ENCODE results near the gene KXD1. TPM values are rescaled to one million over a fixed set of nuclear protein-coding genes. Genes with fewer than 3 reads are reported as not detected.

Gene KXD1
- total RNA-seq, 1 donor from 2014 or later: 128 TPM

DNA sequence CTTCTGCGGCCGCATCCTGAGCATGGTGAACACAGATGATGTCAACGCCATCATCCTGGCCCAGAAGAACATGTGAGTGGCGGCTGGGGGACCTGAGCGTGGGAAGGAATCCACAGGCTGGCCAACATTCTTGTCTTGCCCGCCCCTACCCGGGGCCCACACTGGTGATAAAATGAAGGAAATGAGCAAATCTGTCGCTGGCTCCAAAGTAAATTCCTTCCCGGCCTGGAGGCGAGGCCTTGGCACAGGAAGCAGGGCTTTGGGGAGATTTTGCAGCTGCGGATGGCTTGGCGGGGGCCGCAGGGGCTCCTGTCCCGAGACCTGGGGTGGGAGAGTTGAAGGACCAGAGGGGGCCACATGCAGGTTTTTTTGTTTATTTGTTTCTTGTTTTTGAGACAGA is 4.4 kb downstream of the KXD1 start:
- TF ChIP-seq, protein P1, sequence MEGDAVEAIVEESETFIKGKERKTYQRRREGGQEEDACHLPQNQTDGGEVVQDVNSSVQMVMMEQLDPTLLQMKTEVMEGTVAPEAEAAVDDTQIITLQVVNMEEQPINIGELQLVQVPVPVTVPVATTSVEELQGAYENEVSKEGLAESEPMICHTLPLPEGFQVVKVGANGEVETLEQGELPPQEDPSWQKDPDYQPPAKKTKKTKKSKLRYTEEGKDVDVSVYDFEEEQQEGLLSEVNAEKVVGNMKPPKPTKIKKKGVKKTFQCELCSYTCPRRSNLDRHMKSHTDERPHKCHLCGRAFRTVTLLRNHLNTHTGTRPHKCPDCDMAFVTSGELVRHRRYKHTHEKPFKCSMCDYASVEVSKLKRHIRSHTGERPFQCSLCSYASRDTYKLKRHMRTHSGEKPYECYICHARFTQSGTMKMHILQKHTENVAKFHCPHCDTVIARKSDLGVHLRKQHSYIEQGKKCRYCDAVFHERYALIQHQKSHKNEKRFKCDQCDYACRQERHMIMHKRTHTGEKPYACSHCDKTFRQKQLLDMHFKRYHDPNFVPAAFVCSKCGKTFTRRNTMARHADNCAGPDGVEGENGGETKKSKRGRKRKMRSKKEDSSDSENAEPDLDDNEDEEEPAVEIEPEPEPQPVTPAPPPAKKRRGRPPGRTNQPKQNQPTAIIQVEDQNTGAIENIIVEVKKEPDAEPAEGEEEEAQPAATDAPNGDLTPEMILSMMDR (conservative IDR thresholded peaks at IDR 0.05; ENCODE audit: low read depth, low read length): no peak
- no peak overlapping the region for H3K4me3 ChIP-seq (ENCODE audit: low read depth, low read length)
- no peak for DNase-seq (ENCODE audit: low read depth)

DNA sequence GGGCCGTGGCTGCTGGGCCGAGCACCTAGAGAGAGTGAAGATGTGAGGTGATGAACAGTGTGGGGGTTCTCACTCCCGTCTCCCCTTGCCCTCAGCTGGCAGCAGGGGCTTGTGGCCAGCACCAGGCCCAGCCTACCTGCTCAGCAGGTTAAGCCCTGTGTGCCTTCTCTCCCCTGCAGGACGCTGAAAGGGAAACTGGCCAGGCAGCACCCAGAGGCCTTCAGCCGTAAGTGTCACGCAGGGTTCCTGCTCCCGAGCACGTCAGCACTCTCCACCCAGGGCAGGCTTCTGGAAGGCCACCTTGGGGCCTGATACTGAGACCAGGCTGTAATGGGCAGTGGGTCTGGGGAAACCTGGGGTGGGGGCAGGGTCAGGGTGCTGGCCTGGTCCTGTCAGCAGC is 9.3 kb downstream of the KXD1 start:
- TF ChIP-seq, protein P1 (conservative IDR thresholded peaks at IDR 0.05; ENCODE audit: low read depth, low read length): no peak
- no peak for DNase-seq (ENCODE audit: low read depth)

DNA sequence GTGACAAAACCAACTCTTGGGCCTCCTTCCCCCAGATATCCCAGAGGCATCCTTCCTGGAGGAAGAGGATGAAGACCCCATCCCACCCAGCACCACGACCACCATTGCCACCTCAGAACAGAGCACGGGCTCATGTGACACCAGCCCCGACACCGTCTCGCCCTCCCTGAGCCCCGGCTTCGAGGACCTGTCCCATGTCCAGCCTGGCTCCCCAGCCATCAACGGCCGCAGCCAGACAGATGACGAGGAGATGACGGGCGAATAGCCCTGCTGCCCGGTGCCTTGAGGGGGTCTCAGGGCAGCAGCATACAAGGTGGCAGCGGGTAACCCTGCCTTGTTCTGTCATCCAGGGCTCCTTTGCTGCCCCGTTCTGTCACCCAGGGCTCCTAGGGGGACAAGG is 10.7 kb downstream of the KXD1 start:
- no peak for DNase-seq (ENCODE audit: low read depth)
- TF ChIP-seq, protein P1 (conservative IDR thresholded peaks at IDR 0.05; ENCODE audit: low read depth, low read length): no peak
- H3K4me3 ChIP-seq (ENCODE audit: low read depth, low read length): no peak overlapping the region

More for the DNA sequence above, 9.3 kb downstream of the KXD1 start:
- H3K4me3 ChIP-seq (ENCODE audit: low read depth, low read length): no peak overlapping the region

DNA sequence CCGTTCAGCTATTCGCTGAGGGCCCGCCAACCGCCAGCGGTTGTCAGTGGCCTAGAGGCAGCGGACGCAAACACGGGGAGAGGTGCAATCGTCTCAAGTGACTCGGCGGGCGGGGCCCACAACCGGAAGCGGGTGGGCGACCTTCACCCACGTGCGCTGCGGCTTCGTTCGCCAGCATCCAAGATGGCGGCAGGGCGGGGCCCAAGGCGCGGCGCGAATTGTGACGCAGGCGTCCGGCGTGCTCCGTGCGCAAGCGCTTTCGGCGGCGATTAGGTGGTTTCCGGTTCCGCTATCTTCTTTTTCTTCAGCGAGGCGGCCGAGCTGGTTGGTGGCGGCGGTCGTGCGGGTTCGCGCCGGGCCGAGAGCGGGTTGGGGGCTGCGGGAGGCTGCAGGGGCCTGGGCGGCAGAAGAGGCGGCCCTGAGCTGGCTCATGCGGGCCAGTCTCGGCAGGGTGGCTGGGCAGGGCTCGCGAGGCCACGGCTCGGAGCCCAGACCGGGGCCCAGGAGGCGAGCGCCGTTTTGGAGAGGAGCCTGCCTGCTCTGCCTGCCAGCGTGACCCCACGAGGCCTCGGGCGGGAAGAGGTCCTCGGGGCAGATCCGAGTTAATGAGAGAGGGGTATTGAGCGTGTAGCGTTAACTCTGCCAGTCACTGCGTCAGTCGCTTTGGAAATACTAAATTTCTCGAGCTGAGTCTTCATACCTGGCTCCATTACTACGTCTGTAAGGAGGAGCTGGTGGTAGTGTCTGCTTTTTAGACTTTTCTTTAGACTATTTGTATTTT is 14.1 kb downstream of the KXD1 start, which contains the start of gene UBA52:
TSS of gene UBA52 (plus strand) at position 294 of the 781 bp plus-strand sequence. CDS start 1,444 bp downstream, outside the sequence.
- TF ChIP-seq, protein P1 (conservative IDR thresholded peaks at IDR 0.05; ENCODE audit: low read depth, low read length): no peak
- DNase-seq (ENCODE audit: low read depth): peak; percentile 65
- H3K4me3 ChIP-seq (ENCODE audit: low read depth, low read length): peak within 1 kb of the TSS; percentile 74

DNA sequence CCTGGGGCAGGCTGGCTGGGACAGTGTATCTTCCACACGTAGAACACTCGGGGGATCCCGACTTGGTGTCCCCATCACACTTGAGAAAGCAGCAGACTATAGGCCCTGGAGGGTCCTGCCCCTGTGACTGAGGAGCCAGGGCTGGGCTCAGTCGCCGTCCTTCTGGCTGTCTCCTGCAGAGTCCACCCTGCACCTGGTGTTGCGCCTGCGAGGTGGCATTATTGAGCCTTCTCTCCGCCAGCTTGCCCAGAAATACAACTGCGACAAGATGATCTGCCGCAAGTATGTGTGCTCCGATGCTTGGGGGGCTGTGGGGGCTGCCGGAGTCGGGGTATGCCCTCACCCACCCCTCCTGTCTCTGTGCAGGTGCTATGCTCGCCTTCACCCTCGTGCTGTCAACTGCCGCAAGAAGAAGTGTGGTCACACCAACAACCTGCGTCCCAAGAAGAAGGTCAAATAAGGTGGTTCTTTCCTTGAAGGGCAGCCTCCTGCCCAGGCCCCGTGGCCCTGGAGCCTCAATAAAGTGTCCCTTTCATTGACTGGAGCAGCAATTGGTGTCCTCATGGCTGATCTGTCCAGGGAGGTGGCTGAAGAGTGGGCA is 17.1 kb downstream of the KXD1 start:
- no peak for DNase-seq (ENCODE audit: low read depth)
- TF ChIP-seq, protein P1 (conservative IDR thresholded peaks at IDR 0.05; ENCODE audit: low read depth, low read length): no peak
- no peak overlapping the region for H3K4me3 ChIP-seq (ENCODE audit: low read depth, low read length)

DNA sequence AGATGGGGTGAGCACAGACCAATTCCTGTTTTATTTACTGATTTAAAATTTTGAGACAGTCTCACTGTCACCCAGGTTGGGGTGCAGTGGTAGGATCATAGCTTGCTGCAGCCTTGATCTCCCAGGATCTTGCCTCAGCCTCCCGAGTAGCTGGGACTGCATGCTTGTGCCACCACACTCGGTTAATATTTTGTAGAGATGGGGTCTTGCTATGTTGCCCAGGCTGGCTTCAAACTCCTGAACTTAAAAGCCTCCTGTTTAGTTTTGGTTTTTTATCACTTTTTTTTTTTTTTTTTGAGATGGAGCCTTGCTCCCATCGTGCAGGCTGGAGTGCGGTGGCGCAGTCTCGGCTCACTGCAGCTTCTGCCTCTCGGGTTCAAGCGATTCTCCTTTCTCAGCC is 18.7 kb downstream of the KXD1 start:
- TF ChIP-seq, protein P1 (conservative IDR thresholded peaks at IDR 0.05; ENCODE audit: low read depth, low read length): no peak
- no peak for DNase-seq (ENCODE audit: low read depth)
- no peak overlapping the region for H3K4me3 ChIP-seq (ENCODE audit: low read depth, low read length)
